Caco-2 (cell line): Measurements from ENCODE around the gene KRT85. TPM values are rescaled to one million over a fixed set of nuclear protein-coding genes. Genes with fewer than 3 reads are reported as not detected.

Source experiments
- BruUV-seq: library from RNA; stranded (reverse); fragments of 400-500 nt; replicated peaks from 2 replicates; lab custom pipeline; 2021; lab: Mats Ljungman, UMichigan
- CTCF ChIA-PET: fragments of 300-600 bp; sonication (Branson Sonifier 250); formaldehyde crosslinking; loops from one replicate; lab custom pipeline; 2022; ENCODE audit warnings: antibody characterized with exemption; lab: Charles Lee
- POLR2A ChIA-PET: fragments of 300-600 bp; sonication (Branson Sonifier 250); formaldehyde crosslinking; loops from one replicate; lab custom pipeline; 2022; ENCODE audit warnings: antibody characterized with exemption; lab: Charles Lee
- DNase-seq, 2 experiments: peaks; one replicate each; pipeline versions ENCODE4 v3.0.0 to v3.0.0-alpha.2; 2020 to 2022
- H3K27me3 ChIP-seq: replicated peaks from 2 replicates; pipeline ENCODE4 v1.6.0; 2011; ENCODE audit warnings: low read length; ENCODE audit not compliant: control insufficient read depth, insufficient read depth
- H3K36me3 ChIP-seq: 2 replicates; pipeline ENCODE4 v1.5.1; 2011; ENCODE audit warnings: low read length; ENCODE audit not compliant: control insufficient read depth, insufficient read depth
- H3K4me1 ChIP-seq: fragments of 250-450 bp; sonication (Bioruptor Pico); 2 replicates; pipeline ENCODE4 v1.5.1; 2020; ENCODE audit warnings: mild to moderate bottlenecking
- H3K4me3 ChIP-seq: 2 replicates; pipeline ENCODE4 v1.5.1; 2011; ENCODE audit warnings: low read depth, mild to moderate bottlenecking, control low read depth, low read length
- H3K9me3 ChIP-seq: fragments of 250-450 bp; sonication (Bioruptor Pico); 2 replicates; pipeline ENCODE4 v1.5.1; 2020; ENCODE audit warnings: mild to moderate bottlenecking, moderate library complexity
- H3K27ac Mint-ChIP-seq: one replicate; pipeline ENCODE4 v1.8.0; 2022; ENCODE audit warnings: mixed read lengths; ENCODE audit not compliant: unreplicated experiment
- H3K27me3 Mint-ChIP-seq: one replicate; pipeline ENCODE4 v1.8.0; 2022; ENCODE audit warnings: mixed read lengths; ENCODE audit not compliant: insufficient read depth, unreplicated experiment
- H3K36me3 Mint-ChIP-seq: one replicate; pipeline ENCODE4 v1.8.0; 2022; ENCODE audit warnings: mild to moderate bottlenecking, mixed read lengths; ENCODE audit not compliant: insufficient read depth, unreplicated experiment
- H3K4me1 Mint-ChIP-seq: one replicate; pipeline ENCODE4 v1.8.0; 2022; ENCODE audit warnings: low read depth, mixed read lengths; ENCODE audit not compliant: unreplicated experiment
- H3K4me3 Mint-ChIP-seq: one replicate; pipeline ENCODE4 v1.8.0; 2022; ENCODE audit warnings: mild to moderate bottlenecking, moderate library complexity, mixed read lengths; ENCODE audit not compliant: unreplicated experiment
- H3K9me3 Mint-ChIP-seq: one replicate; pipeline ENCODE4 v1.8.0; 2022; ENCODE audit warnings: mixed read lengths; ENCODE audit not compliant: unreplicated experiment
- intact Hi-C: fragments of 100-400 bp; cut with micrococcal nuclease; formaldehyde crosslinking; loops from one replicate; pipeline ENCODE4 v1.10.0; 2022; ENCODE audit not compliant: unreplicated experiment
- total RNA-seq: library from RNA; stranded (reverse); gene quantifications from 2 replicates; pipeline ENCODE4 v1.2.3, GENCODE V29; 2022
- TF ChIP-seq, protein P1 (sequence below), 2 experiments: fragments of 200-600 bp in 1 of 2; IDR thresholded peaks; 1 replicate in 1 of 2; 2 replicates in 1 of 2; pipeline versions ENCODE4 v1.5.1 to v1.8.0; 2011 to 2022; ENCODE audit warnings: antibody characterized with exemption in 1 of 2, control low read depth in 1 of 2, inconsistent platforms in 1 of 2, low read depth in 1 of 2, low read length in 1 of 2, mild to moderate bottlenecking in 1 of 2, moderate library complexity in 1 of 2; ENCODE audit not compliant: insufficient read depth in 1 of 2, severe bottlenecking in 1 of 2, unreplicated experiment in 1 of 2

The KRT85 gene
- total RNA-seq, 1 experiment from 2014 or later: not detected

DNA sequence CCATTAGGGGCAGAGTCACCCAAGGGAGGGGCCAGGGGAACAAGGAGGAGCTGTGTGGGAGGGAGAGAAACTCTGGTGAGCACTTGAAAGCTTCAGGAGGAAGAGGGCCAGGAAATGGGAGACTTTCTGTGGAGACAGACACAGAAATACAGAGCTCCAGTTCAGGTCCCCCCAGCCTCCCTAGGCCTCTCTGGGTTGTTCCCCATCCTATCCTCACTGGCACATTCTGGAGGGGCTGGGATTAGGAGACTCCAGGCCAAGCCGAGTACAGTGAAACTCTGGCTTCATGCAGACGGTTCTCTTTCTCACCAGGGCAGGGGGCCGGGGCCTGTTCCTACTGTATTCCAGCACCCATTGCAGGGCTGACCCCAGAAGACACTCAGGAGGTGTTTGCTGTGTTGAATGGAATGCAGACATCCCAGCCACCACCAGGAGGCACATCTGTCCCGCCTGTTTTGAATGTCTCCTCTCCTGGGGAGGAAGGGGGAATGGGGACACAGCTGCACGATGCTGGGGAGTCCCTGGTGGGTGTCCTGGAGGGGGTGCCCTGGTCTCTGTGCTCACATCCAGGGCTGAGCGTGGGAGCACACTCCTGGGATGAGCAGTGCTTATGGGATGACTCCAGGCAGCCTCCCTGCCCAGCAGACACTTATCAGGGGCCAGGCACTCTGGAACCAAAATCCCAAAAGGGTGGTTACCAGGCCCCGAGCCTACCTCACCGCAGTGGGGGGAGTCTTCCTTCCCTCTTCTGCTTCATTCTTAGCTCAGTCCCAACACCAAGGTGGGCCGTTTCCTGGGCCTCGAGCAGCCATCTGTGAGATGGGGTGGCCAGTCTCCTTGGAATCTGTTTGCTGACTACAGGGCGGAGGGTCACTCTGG, 23.7 kb upstream of the KRT85 start:
- intact Hi-C loops: loop anchor here (5.0 to 10.0 kb wide), 2 partner anchors 51 to 594 kb away; no protein-coding TSS in a partner anchor
- no TSS peak for BruUV-seq
- Mint-ChIP-seq H3K27me3 (peaks cover 2% of the 10 kb centered on the region), H3K4me3 (no peak overlapping the region), H3K27ac (no peak overlapping the region), H3K9me3 (no peaks in the 10 kb centered on the region), H3K36me3 (no peaks in the 10 kb centered on the region), H3K4me1 (no peaks in the 10 kb centered on the region)
- H3K4me3 ChIP-seq: no peak overlapping the region
- no peaks in the 10 kb centered on the region; the same call in 1 of the 2 replicates for H3K27me3 ChIP-seq
- TF ChIP-seq, protein P1, sequence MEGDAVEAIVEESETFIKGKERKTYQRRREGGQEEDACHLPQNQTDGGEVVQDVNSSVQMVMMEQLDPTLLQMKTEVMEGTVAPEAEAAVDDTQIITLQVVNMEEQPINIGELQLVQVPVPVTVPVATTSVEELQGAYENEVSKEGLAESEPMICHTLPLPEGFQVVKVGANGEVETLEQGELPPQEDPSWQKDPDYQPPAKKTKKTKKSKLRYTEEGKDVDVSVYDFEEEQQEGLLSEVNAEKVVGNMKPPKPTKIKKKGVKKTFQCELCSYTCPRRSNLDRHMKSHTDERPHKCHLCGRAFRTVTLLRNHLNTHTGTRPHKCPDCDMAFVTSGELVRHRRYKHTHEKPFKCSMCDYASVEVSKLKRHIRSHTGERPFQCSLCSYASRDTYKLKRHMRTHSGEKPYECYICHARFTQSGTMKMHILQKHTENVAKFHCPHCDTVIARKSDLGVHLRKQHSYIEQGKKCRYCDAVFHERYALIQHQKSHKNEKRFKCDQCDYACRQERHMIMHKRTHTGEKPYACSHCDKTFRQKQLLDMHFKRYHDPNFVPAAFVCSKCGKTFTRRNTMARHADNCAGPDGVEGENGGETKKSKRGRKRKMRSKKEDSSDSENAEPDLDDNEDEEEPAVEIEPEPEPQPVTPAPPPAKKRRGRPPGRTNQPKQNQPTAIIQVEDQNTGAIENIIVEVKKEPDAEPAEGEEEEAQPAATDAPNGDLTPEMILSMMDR (IDR thresholded peaks at IDR 0.05; ENCODE audit: insufficient read depth in 1 of 2, low read depth in 1 of 2, low read length in 1 of 2, severe bottlenecking in 1 of 2, unreplicated experiment in 1 of 2): peak; percentile 73 to 77
- DNase-seq: peak in 1 of 2 experiments; percentile 47
- no peaks in the 10 kb centered on the region for H3K9me3 ChIP-seq
- ChIA-PET POLR2A (no interaction called here), CTCF (interaction anchor here (0.5 to 1.0 kb wide), 3 partner anchors 50 to 490 kb away, joined by 3 to 5 read pairs (median 4); no protein-coding TSS in a partner anchor)
- no peaks in the 10 kb centered on the region for H3K4me1 ChIP-seq
- no peaks in the 10 kb centered on the region for H3K36me3 ChIP-seq

DNA sequence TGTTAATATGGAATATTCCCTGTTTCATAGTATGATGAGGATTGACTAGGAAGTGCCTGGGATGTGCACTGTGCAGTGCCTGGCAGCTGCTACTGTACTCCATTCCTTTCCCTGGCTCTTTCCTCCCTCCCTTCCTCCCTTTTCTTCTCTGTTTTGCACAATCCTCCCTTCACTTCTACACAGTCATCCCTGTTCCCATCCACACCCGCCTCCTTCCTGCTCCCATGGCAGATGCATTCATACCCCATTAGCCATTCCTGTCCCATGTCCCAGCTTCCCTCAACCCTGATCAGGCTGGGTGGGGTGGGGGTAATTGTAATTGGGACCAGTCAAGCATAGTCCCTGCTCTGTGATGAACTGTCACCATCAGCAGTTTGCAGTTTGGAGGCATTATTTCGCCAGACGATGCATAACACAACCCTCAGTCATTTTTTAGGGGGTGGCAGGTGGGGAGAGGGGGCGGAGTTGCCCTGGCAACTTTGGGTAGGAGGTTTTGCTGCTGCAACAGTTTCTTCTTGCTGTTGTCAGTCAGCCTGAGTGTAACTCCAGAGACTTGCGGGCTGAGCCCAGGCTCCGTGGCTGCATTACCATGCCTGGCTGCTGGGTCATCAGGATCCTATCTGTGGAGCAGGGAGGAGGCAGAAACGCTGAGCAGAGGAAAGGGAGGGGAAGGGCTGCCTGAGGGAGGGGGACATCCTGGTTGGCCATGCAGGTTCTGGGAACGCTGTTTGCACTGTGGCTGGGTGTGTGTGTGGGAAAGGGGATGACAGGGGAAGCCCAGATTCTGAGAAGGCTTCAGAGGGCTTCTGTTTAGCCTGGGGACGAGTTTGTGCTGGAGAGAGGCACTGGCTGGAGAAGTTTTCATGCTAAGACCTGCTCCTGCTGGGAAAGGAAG, 22.3 kb upstream of the KRT85 start:
- peaks cover 2% of the 10 kb centered on the region for H3K27me3 Mint-ChIP-seq
- POLR2A ChIA-PET: no interaction called here
- H3K27ac Mint-ChIP-seq: no peak overlapping the region
- DNase-seq: no peak
- no peaks in the 10 kb centered on the region for H3K4me1 Mint-ChIP-seq
- Histone ChIP-seq H3K36me3 (no peaks in the 10 kb centered on the region), H3K27me3 (no peaks in the 10 kb centered on the region; the same call in 1 of the 2 replicates), H3K4me3 (no peak overlapping the region), H3K4me1 (no peaks in the 10 kb centered on the region), H3K9me3 (no peaks in the 10 kb centered on the region)
- H3K4me3 Mint-ChIP-seq: no peak overlapping the region
- H3K36me3 Mint-ChIP-seq: no peaks in the 10 kb centered on the region
- TF ChIP-seq, protein P1 (IDR thresholded peaks at IDR 0.05; ENCODE audit: insufficient read depth in 1 of 2, low read depth in 1 of 2, low read length in 1 of 2, severe bottlenecking in 1 of 2, unreplicated experiment in 1 of 2): no peak
- intact Hi-C loops: loop anchor here (5.0 to 10.0 kb wide), 2 partner anchors 53 to 595 kb away; no protein-coding TSS in a partner anchor
- CTCF ChIA-PET: no interaction called here
- no peaks in the 10 kb centered on the region for H3K9me3 Mint-ChIP-seq
- BruUV-seq: no TSS peak

DNA sequence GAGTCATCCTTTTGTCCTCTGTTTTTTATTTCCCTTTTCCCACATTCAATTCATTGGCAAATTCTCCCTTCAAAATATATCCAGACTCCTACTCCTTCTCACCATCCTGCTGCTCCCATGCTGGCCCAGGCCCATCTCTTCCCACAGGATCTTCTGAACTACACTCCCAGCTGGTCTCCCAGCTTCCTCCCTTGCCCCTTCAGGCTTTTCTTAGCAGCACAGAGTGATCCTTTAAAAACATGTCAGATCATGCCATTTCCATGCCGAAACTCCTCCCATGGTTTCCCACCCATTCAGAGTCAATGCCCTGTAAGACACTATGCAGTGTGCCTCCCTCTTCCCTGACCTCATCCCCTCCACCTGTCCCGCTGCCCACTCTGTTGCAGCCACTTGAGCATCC, 20.6 kb upstream of the KRT85 start:
- H3K27me3 Mint-ChIP-seq: peaks cover 2% of the 10 kb centered on the region
- Histone ChIP-seq H3K4me1 (no peaks in the 10 kb centered on the region), H3K36me3 (no peaks in the 10 kb centered on the region), H3K9me3 (no peaks in the 10 kb centered on the region), H3K4me3 (no peak overlapping the region), H3K27me3 (no peaks in the 10 kb centered on the region; the same call in 1 of the 2 replicates)
- H3K27ac Mint-ChIP-seq: no peak overlapping the region
- H3K4me1 Mint-ChIP-seq: no peaks in the 10 kb centered on the region
- TF ChIP-seq, protein P1 (IDR thresholded peaks at IDR 0.05; ENCODE audit: insufficient read depth in 1 of 2, low read depth in 1 of 2, low read length in 1 of 2, severe bottlenecking in 1 of 2, unreplicated experiment in 1 of 2): no peak
- DNase-seq: no peak
- H3K36me3 Mint-ChIP-seq: no peaks in the 10 kb centered on the region
- BruUV-seq: no TSS peak
- CTCF ChIA-PET: no interaction called here
- no peaks in the 10 kb centered on the region for H3K9me3 Mint-ChIP-seq
- intact Hi-C loops: no loop called here
- H3K4me3 Mint-ChIP-seq: no peak overlapping the region
- POLR2A ChIA-PET: no interaction called here
